Heart right ventricle (tissue), 16 donors: Measurements from ENCODE around the gene RFPL4A. TPM values are rescaled to one million over a fixed set of nuclear protein-coding genes. Genes with fewer than 3 reads are reported as not detected.

Experiments used
- ATAC-seq, 8 donors: fragments of 200-7000 bp; cut with Tn5 transposase; one replicate each; pipeline ENCODE4 v1.9.1; 2020; ENCODE audit warnings: mild to moderate bottlenecking in 8 of 8, moderate library complexity in 8 of 8, moderate number of reproducible peaks in 1 of 8
- DNase-seq, 2 donors: peaks; one replicate each; pipeline ENCODE4 v3.0.0-alpha.2; 2020
- H3K27ac ChIP-seq, 10 donors: fragments of 200-600 bp; sonication (generic) in 2 of 10; one replicate each; pipeline versions ENCODE4 v1.5.0 to v1.8.0; 2020 to 2022; ENCODE audit warnings: mild to moderate bottlenecking in 3 of 10
- H3K27me3 ChIP-seq, 7 donors: fragments of 200-600 bp; one replicate each; pipeline ENCODE4 v1.8.0; 2021 to 2022; ENCODE audit warnings: mild to moderate bottlenecking in 2 of 7
- H3K36me3 ChIP-seq, 9 donors: fragments of 200-600 bp; sonication (generic) in 1 of 9; one replicate each; pipeline versions ENCODE4 v1.5.0 to v1.8.0; 2020 to 2022; ENCODE audit warnings: mild to moderate bottlenecking in 2 of 9
- H3K4me1 ChIP-seq, 9 donors: fragments of 200-600 bp; sonication (generic) in 1 of 9; one replicate each; pipeline versions ENCODE4 v1.5.0 to v1.8.0; 2020 to 2022; ENCODE audit warnings: mild to moderate bottlenecking in 4 of 9
- H3K4me3 ChIP-seq, 10 donors: fragments of 200-600 bp; sonication (generic) in 2 of 10; one replicate each; pipeline versions ENCODE4 v1.5.0 to v1.8.0; 2020 to 2022; ENCODE audit warnings: mild to moderate bottlenecking in 7 of 10, moderate library complexity in 2 of 10
- H3K9me3 ChIP-seq, 11 donors: fragments of 200-600 bp in 10 of 11; sonication (generic) in 2 of 11; one replicate each; pipeline versions ENCODE4 v1.5.0 to v1.8.0; 2013 to 2022; ENCODE audit warnings: mild to moderate bottlenecking in 2 of 11, control low read depth in 1 of 11, moderate library complexity in 1 of 11
- CTCF ChIP-seq, 9 donors: fragments of 200-600 bp; sonication (generic) in 2 of 9; IDR thresholded peaks; one replicate each; pipeline versions ENCODE4 v1.5.0 to v1.8.0; 2021 to 2022; ENCODE audit warnings: antibody characterized with exemption in 9 of 9, mild to moderate bottlenecking in 5 of 9, moderate library complexity in 1 of 9
- WGBS, 2 donors: extraction: QIAGEN DNeasy Blood & Tissue Kit; methylation state at CpG; one replicate each; pipeline ENCODE4 v1.1.7; 2013; ENCODE audit warnings: inconsistent platforms in 1 of 2; 5-methylcytosine and 5-hydroxymethylcytosine counted together
- intact Hi-C, 10 donors: fragments of 100-400 bp; cut with DNase I; formaldehyde crosslinking; loops; one replicate each; pipeline versions ENCODE4 v1.11.1 to v1.14.2; 2022
- polyA plus RNA-seq, 2 donors: library from polyadenylated mRNA; stranded (reverse); fragments of 200-250 nt; gene quantifications; one replicate each; pipeline ENCODE4 v1.2.3, GENCODE V29; 2013
- total RNA-seq, 10 donors: library from RNA; stranded (reverse); fragmentation: NEBNext Ultra II Directional in 3 of 10; extraction: Animal tissue kit (Norgen Biotek cat#: 25700) in 3 of 10; gene quantifications; one replicate each; pipeline versions ENCODE4 v1.2.1 to v1.2.4, GENCODE V29; 2021 to 2023
- donor health status: Arrhythmogenic right ventricular cardiomyopathy.
- donor health status: ischemic (EF 13 %, LVEDD 7.1; RV severe dilation, severe dysfunction).
- donor health status: healthy with polysubstance abuse.
- donor health status: DM: no; HTN: yes; CAD: no.
- donor health status: DM: no; HTN: no; CAD: no.
- donor health status: ischemic (EF 25% LVEDD 6.9; RV normal size, moderate dysfunction).
- donor health status: ischemic (EF 25% LVEDD 5.7; RV mildly dilated, moderate dysfunction).
- donor health status: healthy.
- donor health status: DM: yes; HTN: yes; CAD: no.
- donor health status: Ischemic cardiomyopathy.
- donor health status: ischemic (EF 35%, LVEDD 5.7; RV mildly dilated, moderate dysfunction).
- donor health status: nonischemic (EF 11% LVEDD 7.7; RV severe dilation, severe dysfunction).
- donor health status: DM: yes; HTN: yes; CAD: no.
- donor health status: PGD.
- donor health status: ischemic (EF 29% LVEDD 5.4; RV normal size, mild dysfunction).
- donor health status: nonischemic (EF 23%, LVEDD 6.1; RV moderate dilation, normal function).

RFPL4A gene
- total and polyA plus RNA-seq, 12 donors: 0.30 TPM; not detected in 11

GRCh38 chr19:55812449-55812848, 53.6 kb downstream of the RFPL4A start:
- DNase-seq (no peak), ATAC-seq (no peak)
- intact Hi-C loops: no loop called here
- no peaks in the 10 kb centered on the region for H3K36me3 ChIP-seq
- no peak overlapping the region for H3K4me3 ChIP-seq
- H3K27ac ChIP-seq: no peak overlapping the region
- H3K4me1 ChIP-seq: no peaks in the 10 kb centered on the region
- H3K27me3 ChIP-seq: peaks cover 0 to 16% (median 0%) of the 10 kb centered on the region in 7 donors
- 50% methylated on average over 7 of the region's 7 CpGs for WGBS, 2 donors
- TF ChIP-seq CTCF (IDR thresholded peaks at IDR 0.05): no peak
- H3K9me3 ChIP-seq: peaks cover 0 to 5% (median 0%) of the 10 kb centered on the region in 11 donors

Other genes starting within 250 kb of the RFPL4A start
- 10 to 100 TPM in 1 of 10 donors, 1 to 10 TPM in 9; 1.1 to 14.1 (median 2.0) TPM for gene SBK2, start 222.0 kb upstream of the RFPL4A start, total RNA-seq
- gene SBK2, start 222.0 kb upstream of the RFPL4A start, polyA plus RNA-seq: 1 to 10 TPM in 1 of 2 donors, under 1 TPM in 1; 0.39 to 9.4 TPM
- gene SBK3, start 213.6 kb upstream of the RFPL4A start, total RNA-seq: 10 to 100 TPM in 4 of 10 donors, 1 to 10 TPM in 6; 2.0 to 33.3 (median 7.3) TPM
- gene SBK3, start 213.6 kb upstream of the RFPL4A start, polyA plus RNA-seq: 10 to 100 TPM in 1 of 2 donors, 1 to 10 TPM in 1; 3.2 to 11.3 TPM
- gene ZNF579, start 178.2 kb upstream of the RFPL4A start, total RNA-seq: 10 to 100 TPM in 4 of 10 donors, 1 to 10 TPM in 6; 7.1 to 16.9 (median 9.6) TPM
- 10 to 100 TPM; 13.1 to 23.8 TPM for gene ZNF579, start 178.2 kb upstream of the RFPL4A start, polyA plus RNA-seq
- 10 to 100 TPM; 11.6 to 18.8 (median 13.5) TPM for gene FIZ1, start 159.6 kb upstream of the RFPL4A start, total RNA-seq
- gene FIZ1, start 159.6 kb upstream of the RFPL4A start, polyA plus RNA-seq: 10 to 100 TPM in 1 of 2 donors, 1 to 10 TPM in 1; 9.3 to 16.5 TPM
- 10 to 100 TPM in 8 of 10 donors, 1 to 10 TPM in 2; 7.9 to 22.0 (median 12.9) TPM for gene ZNF524, start 158.8 kb upstream of the RFPL4A start, total RNA-seq
- 10 to 100 TPM; 34.9 to 39.4 TPM for gene ZNF524, start 158.8 kb upstream of the RFPL4A start, polyA plus RNA-seq
- 10 to 100 TPM; 11.8 to 20.0 (median 13.5) TPM for gene ZNF865, start 153.4 kb upstream of the RFPL4A start, total RNA-seq
- 10 to 100 TPM; 13.9 to 26.5 TPM for gene ZNF865, start 153.4 kb upstream of the RFPL4A start, polyA plus RNA-seq
- gene ZNF784, start 134.5 kb upstream of the RFPL4A start, total RNA-seq: 10 to 100 TPM in 8 of 10 donors, 1 to 10 TPM in 2; 8.9 to 16.4 (median 12.2) TPM
- gene ZNF784, start 134.5 kb upstream of the RFPL4A start, polyA plus RNA-seq: 1 to 10 TPM; 6.4 to 9.9 TPM
- 10 to 100 TPM; 16.6 to 24.9 (median 21.1) TPM for gene ZNF580, start 118.1 kb upstream of the RFPL4A start, total RNA-seq
- gene ZNF580, start 118.1 kb upstream of the RFPL4A start, polyA plus RNA-seq: 10 to 100 TPM; 16.5 to 29.9 TPM
- gene ZNF581, start 115.4 kb upstream of the RFPL4A start, total RNA-seq: 10 to 100 TPM in 1 of 10 donors, 1 to 10 TPM in 9; 4.0 to 15.6 (median 6.5) TPM
- 10 to 100 TPM in 1 of 2 donors, 1 to 10 TPM in 1; 5.6 to 10.8 TPM for gene ZNF581, start 115.4 kb upstream of the RFPL4A start, polyA plus RNA-seq
- gene CCDC106, start 110.9 kb upstream of the RFPL4A start, total RNA-seq: 10 to 100 TPM; 12.1 to 20.0 (median 13.3) TPM
- gene CCDC106, start 110.9 kb upstream of the RFPL4A start, polyA plus RNA-seq: 10 to 100 TPM; 15.3 to 29.6 TPM
- 100 to 1,000 TPM in 1 of 10 donors, 10 to 100 TPM in 9; 64.1 to 100 (median 72.9) TPM for gene U2AF2, start 104.1 kb upstream of the RFPL4A start, total RNA-seq
- 10 to 100 TPM; 75.5 to 90.2 TPM for gene U2AF2, start 104.1 kb upstream of the RFPL4A start, polyA plus RNA-seq
- gene EPN1, start 83.9 kb upstream of the RFPL4A start, total RNA-seq: 100 to 1,000 TPM; 127 to 305 (median 140) TPM
- 100 to 1,000 TPM; 134 to 140 TPM for gene EPN1, start 83.9 kb upstream of the RFPL4A start, polyA plus RNA-seq
- gene NLRP9, start 20.7 kb upstream of the RFPL4A start, total RNA-seq: not detected
- not detected for gene NLRP9, start 20.7 kb upstream of the RFPL4A start, polyA plus RNA-seq
- gene RFPL4AL1, start 10.0 kb downstream of the RFPL4A start, total RNA-seq: not detected
- gene RFPL4AL1, start 10.0 kb downstream of the RFPL4A start, polyA plus RNA-seq: not detected
- gene NLRP11, start 72.9 kb downstream of the RFPL4A start, total RNA-seq: not detected
- not detected for gene NLRP11, start 72.9 kb downstream of the RFPL4A start, polyA plus RNA-seq
- not detected for gene NLRP4, start 77.4 kb downstream of the RFPL4A start, total RNA-seq
- gene NLRP4, start 77.4 kb downstream of the RFPL4A start, polyA plus RNA-seq: not detected
- gene NLRP13, start 173.2 kb downstream of the RFPL4A start, total RNA-seq: not detected
- not detected for gene NLRP13, start 173.2 kb downstream of the RFPL4A start, polyA plus RNA-seq
- not detected for gene NLRP8, start 188.7 kb downstream of the RFPL4A start, total RNA-seq
- not detected for gene NLRP8, start 188.7 kb downstream of the RFPL4A start, polyA plus RNA-seq
- not detected for gene NLRP5, start 227.7 kb downstream of the RFPL4A start, total RNA-seq
- gene NLRP5, start 227.7 kb downstream of the RFPL4A start, polyA plus RNA-seq: not detected